ENCODE results near the gene SYCP3. TPM values are rescaled to one million over a fixed set of nuclear protein-coding genes. Genes with fewer than 3 reads are reported as not detected.
A peak's percentile ranks its signal among the peaks of the same experiment; 100 is the strongest.

Gene SYCP3
- total RNA-seq, 1 experiment from 2014 or later = 0.31 TPM

GRCh38 chr12:101746661-101747060 is 7.4 kb upstream of the SYCP3 start:
- Histone ChIP-seq H2BK12ac (ENCODE audit: insufficient read length, low read depth, low read length) (no peak overlapping the region), H3T11ph (ENCODE audit: low read length) (no peak overlapping the region), H3K9ac (ENCODE audit: extremely low read depth, insufficient read length, low read length) (no peak overlapping the region), H4K20me1 (ENCODE audit: control insufficient read depth, insufficient read depth, insufficient read length) (no peaks in the 10 kb centered on the region), H2AFZ (ENCODE audit: low read length) (no peak overlapping the region), H2BK5ac (ENCODE audit: insufficient read length, low read length) (no peak overlapping the region), H3K4ac (ENCODE audit: low read depth, low read length) (no peak overlapping the region), H3K56ac (ENCODE audit: insufficient read length, low read depth, low read length) (no peak overlapping the region), H3K9me3 (ENCODE audit: control insufficient read depth, low read depth, low read length) (no peaks in the 10 kb centered on the region), H2BK20ac (ENCODE audit: low read depth, low read length, poor library complexity, severe bottlenecking) (no peak overlapping the region), H2BK15ac (ENCODE audit: low read depth, low read length) (no peak overlapping the region), H3K79me2 (ENCODE audit: insufficient read depth, low read length) (no peaks in the 10 kb centered on the region), H3K23ac (ENCODE audit: insufficient read length, low read depth, low read length) (no peak overlapping the region), H3K4me2 (ENCODE audit: insufficient read depth, insufficient read length, low read length) (no peak overlapping the region), H2BK120ac (ENCODE audit: low read depth, low read length, poor library complexity, severe bottlenecking) (no peak overlapping the region), H4K91ac (ENCODE audit: insufficient read length, low read depth, low read length) (no peak overlapping the region), H4K5ac (ENCODE audit: insufficient read length, low read depth, low read length) (no peak overlapping the region), H3K27me3 (ENCODE audit: insufficient read depth, low read length) (no peaks in the 10 kb centered on the region), H4K8ac (replicated peaks; ENCODE audit: insufficient read length, low read depth, low read length) (no peak overlapping the region), H3K23me2 (ENCODE audit: insufficient read length, low read depth, low read length, poor library complexity, severe bottlenecking) (no peaks in the 10 kb centered on the region), H3K79me1 (ENCODE audit: insufficient read depth, low read depth, low read length, poor library complexity, severe bottlenecking) (no peaks in the 10 kb centered on the region), H2AK5ac (ENCODE audit: insufficient read length, low read length) (no peak overlapping the region), H3K27ac (ENCODE audit: insufficient read length, low read depth, low read length) (no peak overlapping the region), H3K14ac (ENCODE audit: insufficient read depth, low read length) (no peak overlapping the region), H3K4me1 (ENCODE audit: insufficient read depth, low read length) (no peaks in the 10 kb centered on the region), H3K18ac (ENCODE audit: insufficient read length, low read depth, low read length) (no peak overlapping the region)
- DNase-seq = no peak
- Mint-ChIP-seq H3K4me3 (no peak overlapping the region), H3K27ac (peak overlapping the region in 1 of 3 experiments; percentile 62; a peak in 1 of 7 replicates), H3K4me1 (peaks cover 10 to 11% of the 10 kb centered on the region in 2 experiments), H3K9me3 (no peaks in the 10 kb centered on the region), H3K27me3 (ENCODE audit: low read depth) (no peaks in the 10 kb centered on the region), H3K36me3 (ENCODE audit: insufficient read depth in 1 of 3, low read depth in 3 of 3) (peaks cover 0 to 43% (median 43%) of the 10 kb centered on the region in 3 experiments; a peak in 5 of 7 replicates)
- WGBS (ENCODE audit: extremely low coverage, insufficient read length, low lambda C conversion rate) = no CpG with 5 or more reads among the region's 1 CpG
- TF ChIP-seq CTCF (conservative IDR thresholded peaks at IDR 0.05) = no peak
